Liver (tissue), 9 donors: ENCODE results near the gene COA8. TPM values are rescaled to one million over a fixed set of nuclear protein-coding genes. Genes with fewer than 3 reads are reported as not detected.

Experiments
- DNase-seq: peaks from one replicate; pipeline ENCODE4 v3.0.0-alpha.2; 2017; ENCODE audit warnings: low spot score
- H3K27ac ChIP-seq, 2 donors: one replicate each; pipeline ENCODE4 v1.7.0; 2013; ENCODE audit warnings: inconsistent platforms in 2 of 2, low read length in 2 of 2, control low read depth in 1 of 2, low read depth in 1 of 2, mild to moderate bottlenecking in 1 of 2
- H3K27me3 ChIP-seq, 4 donors: one replicate each; pipeline versions ENCODE4 v1.6.1 to v1.7.0; 2013; ENCODE audit warnings: low read length in 3 of 4, inconsistent platforms in 1 of 4, mild to moderate bottlenecking in 1 of 4, moderate library complexity in 1 of 4; ENCODE audit not compliant: control insufficient read depth in 4 of 4, insufficient read depth in 4 of 4
- H3K36me3 ChIP-seq, 4 donors: one replicate each; pipeline versions ENCODE4 v1.6.1 to v1.7.0; 2013; ENCODE audit warnings: low read length in 3 of 4, mild to moderate bottlenecking in 3 of 4, low read depth in 1 of 4, moderate library complexity in 1 of 4; ENCODE audit not compliant: control insufficient read depth in 4 of 4, insufficient read depth in 3 of 4
- H3K4me1 ChIP-seq, 4 donors: one replicate each; pipeline versions ENCODE4 v1.6.1 to v1.7.0; 2013; ENCODE audit warnings: low read length in 3 of 4, mild to moderate bottlenecking in 3 of 4, moderate library complexity in 1 of 4; ENCODE audit not compliant: control insufficient read depth in 4 of 4, insufficient read depth in 4 of 4
- H3K4me3 ChIP-seq, 3 donors: one replicate each; pipeline versions ENCODE4 v1.6.1 to v1.7.0; 2013; ENCODE audit warnings: low read length in 3 of 3, control low read depth in 1 of 3, low read depth in 1 of 3, mild to moderate bottlenecking in 1 of 3
- H3K9ac ChIP-seq, 2 donors: one replicate each; pipeline ENCODE4 v1.7.0; 2013; ENCODE audit warnings: low read length in 2 of 2, mild to moderate bottlenecking in 2 of 2, moderate library complexity in 2 of 2, control low read depth in 1 of 2, low read depth in 1 of 2
- H3K9me3 ChIP-seq, 4 donors: one replicate each; pipeline versions ENCODE4 v1.6.1 to v1.7.0; 2013; ENCODE audit warnings: low read length in 3 of 4; ENCODE audit not compliant: control insufficient read depth in 4 of 4
- EGR1 ChIP-seq, 2 donors: IDR thresholded peaks; 2 replicates each; pipeline ENCODE4 v1.6.1; 2016 to 2018; ENCODE audit warnings: antibody characterized with exemption in 2 of 2, low read depth in 2 of 2
- FOXA1 ChIP-seq: IDR thresholded peaks from 2 replicates; pipeline ENCODE4 v1.6.1; 2016; ENCODE audit warnings: antibody characterized with exemption
- FOXA2 ChIP-seq: IDR thresholded peaks from 2 replicates; pipeline ENCODE4 v1.6.1; 2016; ENCODE audit warnings: antibody characterized with exemption
- GABPA ChIP-seq, 2 donors: IDR thresholded peaks in 1 of 2; conservative IDR thresholded peaks in 1 of 2; 2 replicates each; pipeline ENCODE4 v1.6.1; 2016; ENCODE audit warnings: antibody characterized with exemption in 2 of 2, mild to moderate bottlenecking in 1 of 2, moderate library complexity in 1 of 2
- HNF4A ChIP-seq, 2 donors: conservative IDR thresholded peaks; 2 replicates each; pipeline ENCODE4 v1.6.1; 2016; ENCODE audit warnings: antibody characterized with exemption in 2 of 2, mild to moderate bottlenecking in 2 of 2
- HNF4G ChIP-seq: IDR thresholded peaks from 2 replicates; pipeline ENCODE4 v1.6.1; 2016; ENCODE audit warnings: antibody characterized with exemption
- JUND ChIP-seq, 2 donors: IDR thresholded peaks; 2 replicates each; pipeline ENCODE4 v1.6.1; 2016; ENCODE audit warnings: antibody characterized with exemption in 2 of 2
- MAX ChIP-seq: IDR thresholded peaks from 2 replicates; pipeline ENCODE4 v1.6.1; 2016; ENCODE audit warnings: antibody characterized with exemption
- NR2F2 ChIP-seq: IDR thresholded peaks from 2 replicates; pipeline ENCODE4 v1.6.1; 2016; ENCODE audit warnings: antibody characterized with exemption
- RAD21 ChIP-seq, 2 donors: IDR thresholded peaks; 2 replicates each; pipeline ENCODE4 v1.6.1; 2016; ENCODE audit warnings: antibody characterized with exemption in 2 of 2, mild to moderate bottlenecking in 2 of 2
- RXRA ChIP-seq, 2 donors: IDR thresholded peaks; 2 replicates each; pipeline ENCODE4 v1.6.1; 2017 to 2018; ENCODE audit warnings: antibody characterized with exemption in 2 of 2, mild to moderate bottlenecking in 1 of 2
- SP1 ChIP-seq: IDR thresholded peaks from 2 replicates; pipeline ENCODE4 v1.6.1; 2018; ENCODE audit warnings: antibody characterized with exemption, mild to moderate bottlenecking
- TAF1 ChIP-seq: conservative IDR thresholded peaks from 2 replicates; pipeline ENCODE4 v1.6.1; 2016; ENCODE audit warnings: antibody characterized with exemption, mild to moderate bottlenecking
- YY1 ChIP-seq: IDR thresholded peaks from 2 replicates; pipeline ENCODE4 v1.6.1; 2016; ENCODE audit warnings: antibody characterized with exemption, mild to moderate bottlenecking
- ZBTB33 ChIP-seq: IDR thresholded peaks from 2 replicates; pipeline ENCODE4 v1.6.1; 2016; ENCODE audit warnings: antibody characterized with exemption
- WGBS: extraction: QIAGEN DNeasy Blood & Tissue Kit; methylation state at CpG from one replicate; pipeline ENCODE4 v1.1.7; 2013; 5-methylcytosine and 5-hydroxymethylcytosine counted together
- polyA plus RNA-seq, 2 donors: library from polyadenylated mRNA; stranded (reverse) in 1 of 2; unstranded in 1 of 2; fragments of 200-250 nt in 1 of 2; fragments of >200 nt in 1 of 2; fragmentation: Nextera tagmentation in 1 of 2; extraction: Ambion mirVana in 1 of 2; gene quantifications; one replicate each; pipeline versions ENCODE4 v1.2.1 to v1.2.3, GENCODE V29; 2013 to 2015
- total RNA-seq, 2 donors: library from RNA; depleted of rRNA; stranded (reverse); fragments of >200 nt; gene quantifications; one replicate each; pipeline ENCODE4 v1.2.3, GENCODE V29; 2014
- TF ChIP-seq, protein P1 (sequence below): IDR thresholded peaks from 2 replicates; pipeline ENCODE4 v1.6.1; 2016; ENCODE audit warnings: antibody characterized with exemption
- TF ChIP-seq, protein P2 (sequence below): fragments of 150-350 bp; IDR thresholded peaks from 2 replicates; pipeline ENCODE4 v1.5.1; 2017; ENCODE audit warnings: improper control_type of control experiment, low read depth, low read length; ENCODE audit not compliant: missing input control
- donor health status: healthy.
- donor health status: healthy.
- donor health status: healthy.
- donor health status: healthy.
- donor health status: healthy.

Gene COA8
- total and polyA plus RNA-seq, 4 donors = 8.3 to 35.5 (median 17.0) TPM

GRCh38 chr14:103597623-103598377, 35.0 kb downstream of the COA8 start (continued):
- no peak for TF ChIP-seq ZBTB33
- TF ChIP-seq TAF1 = no peak

- TF ChIP-seq JUND (IDR thresholded peaks at IDR 0.05) (no peak), MAX (no peak), NR2F2 (no peak), RAD21 (IDR thresholded peaks at IDR 0.05) (no peak), TAF1 (no peak), YY1 (no peak), SP1 (no peak), FOXA1 (no peak), GABPA (IDR thresholded peaks at IDR 0.05 in 1 of 2, conservative IDR thresholded peaks at IDR 0.05 in 1 of 2) (no peak), ZBTB33 (no peak), RXRA (IDR thresholded peaks at IDR 0.05) (no peak), HNF4G (no peak), FOXA2 (no peak), HNF4A (conservative IDR thresholded peaks at IDR 0.05) (no peak)
- TF ChIP-seq, protein P1, sequence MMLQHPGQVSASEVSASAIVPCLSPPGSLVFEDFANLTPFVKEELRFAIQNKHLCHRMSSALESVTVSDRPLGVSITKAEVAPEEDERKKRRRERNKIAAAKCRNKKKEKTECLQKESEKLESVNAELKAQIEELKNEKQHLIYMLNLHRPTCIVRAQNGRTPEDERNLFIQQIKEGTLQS = no peak
- no peaks in the 10 kb centered on the region for H3K36me3 ChIP-seq
- H3K27me3 ChIP-seq = no peaks in the 10 kb centered on the region
- WGBS = 91% methylated on average over 5 of the region's 5 CpGs
- DNase-seq = no peak
- no peak overlapping the region for H3K4me3 ChIP-seq
- no peaks in the 10 kb centered on the region for H3K4me1 ChIP-seq
- H3K9me3 ChIP-seq = no peaks in the 10 kb centered on the region
- no peak overlapping the region for H3K27ac ChIP-seq
- H3K9ac ChIP-seq = no peak overlapping the region
Observed at GRCh38 chr14:103600503-103600902, 37.7 kb downstream of the COA8 start.

- no peak overlapping the region for H3K4me3 ChIP-seq
- H3K27me3 ChIP-seq = no peaks in the 10 kb centered on the region
- TF ChIP-seq RXRA (IDR thresholded peaks at IDR 0.05) (no peak), MAX (no peak), HNF4G (no peak), EGR1 (IDR thresholded peaks at IDR 0.05; ENCODE audit: low read depth in 2 of 2) (no peak), HNF4A (conservative IDR thresholded peaks at IDR 0.05) (no peak), JUND (IDR thresholded peaks at IDR 0.05) (no peak), FOXA2 (no peak), NR2F2 (no peak), GABPA (IDR thresholded peaks at IDR 0.05 in 1 of 2, conservative IDR thresholded peaks at IDR 0.05 in 1 of 2) (no peak)
- TF ChIP-seq, protein P2, sequence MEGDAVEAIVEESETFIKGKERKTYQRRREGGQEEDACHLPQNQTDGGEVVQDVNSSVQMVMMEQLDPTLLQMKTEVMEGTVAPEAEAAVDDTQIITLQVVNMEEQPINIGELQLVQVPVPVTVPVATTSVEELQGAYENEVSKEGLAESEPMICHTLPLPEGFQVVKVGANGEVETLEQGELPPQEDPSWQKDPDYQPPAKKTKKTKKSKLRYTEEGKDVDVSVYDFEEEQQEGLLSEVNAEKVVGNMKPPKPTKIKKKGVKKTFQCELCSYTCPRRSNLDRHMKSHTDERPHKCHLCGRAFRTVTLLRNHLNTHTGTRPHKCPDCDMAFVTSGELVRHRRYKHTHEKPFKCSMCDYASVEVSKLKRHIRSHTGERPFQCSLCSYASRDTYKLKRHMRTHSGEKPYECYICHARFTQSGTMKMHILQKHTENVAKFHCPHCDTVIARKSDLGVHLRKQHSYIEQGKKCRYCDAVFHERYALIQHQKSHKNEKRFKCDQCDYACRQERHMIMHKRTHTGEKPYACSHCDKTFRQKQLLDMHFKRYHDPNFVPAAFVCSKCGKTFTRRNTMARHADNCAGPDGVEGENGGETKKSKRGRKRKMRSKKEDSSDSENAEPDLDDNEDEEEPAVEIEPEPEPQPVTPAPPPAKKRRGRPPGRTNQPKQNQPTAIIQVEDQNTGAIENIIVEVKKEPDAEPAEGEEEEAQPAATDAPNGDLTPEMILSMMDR = no peak
- no peak overlapping the region for H3K27ac ChIP-seq
- no peaks in the 10 kb centered on the region for H3K36me3 ChIP-seq
- no peaks in the 10 kb centered on the region for H3K9me3 ChIP-seq
- H3K9ac ChIP-seq = no peak overlapping the region
- H3K4me1 ChIP-seq = peaks cover 0 to 11% (median 2%) of the 10 kb centered on the region in 4 donors
- no peak for DNase-seq
- 93% methylated on average over 5 of the region's 5 CpGs for WGBS
Observed at GRCh38 chr14:103604620-103605019, 41.9 kb downstream of the COA8 start.
